HepG2 (cell line): Measurements from ENCODE around the gene OSBPL9. TPM values are rescaled to one million over a fixed set of nuclear protein-coding genes. Genes with fewer than 3 reads are reported as not detected.

Source experiments
- ASH2L ChIP-seq: fragments of 300-600, 200-600 bp; sonication (generic); IDR thresholded peaks from 2 replicates; pipeline ENCODE4 v1.7.0; 2017; ENCODE audit warnings: low read depth, mild to moderate bottlenecking, moderate library complexity, mixed read lengths, low read length; ENCODE audit not compliant: insufficient read length
- HOXA5 ChIP-seq: sonication (generic); formaldehyde crosslinking; IDR thresholded peaks from 2 replicates; pipeline ENCODE4 v1.4.0; 2020; ENCODE audit warnings: missing genetic modification reagents
- POGK ChIP-seq: sonication (generic); formaldehyde crosslinking; conservative IDR thresholded peaks from 2 replicates; pipeline ENCODE4 v1.8.0; 2022; ENCODE audit warnings: mild to moderate bottlenecking, moderate library complexity, missing genetic modification reagents
- TFDP1 ChIP-seq: IDR thresholded peaks from 2 replicates; pipeline ENCODE4 v1.6.1; 2016; ENCODE audit warnings: missing compliant biosample characterization, missing genetic modification reagents, borderline replicate concordance
- UBTF ChIP-seq: sonication (generic); formaldehyde crosslinking; IDR thresholded peaks from 2 replicates; pipeline ENCODE4 v1.4.0; 2020; ENCODE audit warnings: mild to moderate bottlenecking, missing genetic modification reagents
- ZNF431 ChIP-seq: sonication (generic); formaldehyde crosslinking; IDR thresholded peaks from 2 replicates; pipeline ENCODE4 v1.9.0; 2022; ENCODE audit warnings: missing genetic modification reagents, low read depth, mild to moderate bottlenecking, borderline replicate concordance
- ZNF616 ChIP-seq: sonication (generic); formaldehyde crosslinking; IDR thresholded peaks from 2 replicates; pipeline ENCODE4 v1.5.0; 2020; ENCODE audit warnings: low read depth, mild to moderate bottlenecking, missing genetic modification reagents
- ZNF687 ChIP-seq: sonication (generic); formaldehyde crosslinking; IDR thresholded peaks from 2 replicates; pipeline ENCODE4 v1.5.1; 2020; ENCODE audit warnings: mild to moderate bottlenecking, missing genetic modification reagents, moderate library complexity
- polyA plus RNA-seq, 8 experiments: library from polyadenylated mRNA; depleted of rRNA in 3 of 8; stranded (reverse) in 7 of 8; unstranded in 1 of 8; fragments of >200 nt; fragmentation: Illumina TruSeq in 4 of 8; extraction: Trizol in 4 of 8; gene quantifications; 2 replicates each; pipeline versions ENCODE4 v1.2.1 to v1.2.3, GENCODE V29; 2011 to 2016; ENCODE audit warnings: low read depth in 4 of 8, missing spikeins in 1 of 8, mixed read lengths in 1 of 8; ENCODE audit not compliant: insufficient read depth in 1 of 8
- total RNA-seq, 5 experiments: library from RNA; depleted of rRNA; stranded (reverse); fragments of >200 nt; fragmentation: Illumina TruSeq; extraction: Trizol; gene quantifications; 2 replicates each; pipeline ENCODE4 v1.2.3, GENCODE V29; 2016; ENCODE audit warnings: low read depth in 1 of 5
- TF ChIP-seq, protein P1 (sequence below): sonication (generic); formaldehyde crosslinking; IDR thresholded peaks from 2 replicates; pipeline ENCODE4 v1.5.0; 2020; ENCODE audit warnings: mild to moderate bottlenecking, missing genetic modification reagents
- TF ChIP-seq, protein P2 (sequence below): sonication (generic); formaldehyde crosslinking; IDR thresholded peaks from 2 replicates; pipeline ENCODE4 v1.5.0; 2020; ENCODE audit warnings: mild to moderate bottlenecking, missing genetic modification reagents

The OSBPL9 gene
- total and polyA plus RNA-seq, 2 of the 13 experiments (the other 11 are each of a cell fraction or from before 2014, with no cell fraction given): 83.6 to 142 TPM

- TF ChIP-seq ZNF687 (peak; percentile 60), HOXA5 (CRISPR knock-in tag) (0 out of 2 replicates have a peak, but pooled peaks have one; percentile 46), TFDP1 (CRISPR knock-in tag) (no peak), ZNF616 (CRISPR knock-in tag) (peak; percentile 50; the same call in 1 of the 2 replicates), ZNF431 (CRISPR knock-in tag) (0 out of 2 replicates have a peak, but pooled peaks have one; percentile 12), POGK (CRISPR knock-in tag) (0 out of 2 replicates have a peak, but pooled peaks have one; percentile 12), ASH2L (peak; percentile 67), UBTF (peak; percentile 31)
- TF ChIP-seq, protein P1, sequence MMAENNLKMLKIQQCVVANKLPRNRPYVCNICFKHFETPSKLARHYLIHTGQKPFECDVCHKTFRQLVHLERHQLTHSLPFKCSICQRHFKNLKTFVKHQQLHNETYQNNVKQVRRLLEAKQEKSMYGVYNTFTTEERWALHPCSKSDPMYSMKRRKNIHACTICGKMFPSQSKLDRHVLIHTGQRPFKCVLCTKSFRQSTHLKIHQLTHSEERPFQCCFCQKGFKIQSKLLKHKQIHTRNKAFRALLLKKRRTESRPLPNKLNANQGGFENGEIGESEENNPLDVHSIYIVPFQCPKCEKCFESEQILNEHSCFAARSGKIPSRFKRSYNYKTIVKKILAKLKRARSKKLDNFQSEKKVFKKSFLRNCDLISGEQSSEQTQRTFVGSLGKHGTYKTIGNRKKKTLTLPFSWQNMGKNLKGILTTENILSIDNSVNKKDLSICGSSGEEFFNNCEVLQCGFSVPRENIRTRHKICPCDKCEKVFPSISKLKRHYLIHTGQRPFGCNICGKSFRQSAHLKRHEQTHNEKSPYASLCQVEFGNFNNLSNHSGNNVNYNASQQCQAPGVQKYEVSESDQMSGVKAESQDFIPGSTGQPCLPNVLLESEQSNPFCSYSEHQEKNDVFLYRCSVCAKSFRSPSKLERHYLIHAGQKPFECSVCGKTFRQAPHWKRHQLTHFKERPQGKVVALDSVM: peak; percentile 85
- TF ChIP-seq, protein P2, sequence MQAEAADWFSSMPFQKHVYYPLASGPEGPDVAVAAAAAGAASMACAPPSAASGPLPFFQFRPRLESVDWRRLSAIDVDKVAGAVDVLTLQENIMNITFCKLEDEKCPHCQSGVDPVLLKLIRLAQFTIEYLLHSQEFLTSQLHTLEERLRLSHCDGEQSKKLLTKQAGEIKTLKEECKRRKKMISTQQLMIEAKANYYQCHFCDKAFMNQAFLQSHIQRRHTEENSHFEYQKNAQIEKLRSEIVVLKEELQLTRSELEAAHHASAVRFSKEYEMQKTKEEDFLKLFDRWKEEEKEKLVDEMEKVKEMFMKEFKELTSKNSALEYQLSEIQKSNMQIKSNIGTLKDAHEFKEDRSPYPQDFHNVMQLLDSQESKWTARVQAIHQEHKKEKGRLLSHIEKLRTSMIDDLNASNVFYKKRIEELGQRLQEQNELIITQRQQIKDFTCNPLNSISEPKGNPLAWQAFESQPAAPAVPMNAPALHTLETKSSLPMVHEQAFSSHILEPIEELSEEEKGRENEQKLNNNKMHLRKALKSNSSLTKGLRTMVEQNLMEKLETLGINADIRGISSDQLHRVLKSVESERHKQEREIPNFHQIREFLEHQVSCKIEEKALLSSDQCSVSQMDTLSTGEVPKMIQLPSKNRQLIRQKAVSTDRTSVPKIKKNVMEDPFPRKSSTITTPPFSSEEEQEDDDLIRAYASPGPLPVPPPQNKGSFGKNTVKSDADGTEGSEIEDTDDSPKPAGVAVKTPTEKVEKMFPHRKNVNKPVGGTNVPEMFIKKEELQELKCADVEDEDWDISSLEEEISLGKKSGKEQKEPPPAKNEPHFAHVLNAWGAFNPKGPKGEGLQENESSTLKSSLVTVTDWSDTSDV (CRISPR knock-in tag): 0 out of 2 replicates have a peak, but pooled peaks have one; percentile 30
Observed at GRCh38 chr1:51729824-51730301, 113.0 kb downstream of the OSBPL9 start (continued).
